ENCODE measurements around the gene OBP2A.

OBP2A gene

GRCh38 chr9:135555203-135555602 is 9.3 kb downstream of the OBP2A start:
- no peak for DNase-seq

GRCh38 chr9:135555910-135556309 is 10.0 kb downstream of the OBP2A start:
- DNase-seq: no peak

- no peak for DNase-seq
Measured at GRCh38 chr9:135559606-135560005, 13.7 kb downstream of the OBP2A start.

GRCh38 chr9:135561391-135562234 is 15.7 kb downstream of the OBP2A start, which contains the start of gene PAEP:
Gene PAEP, plus strand, starts transcription at chr9:135561756.
- no peak for DNase-seq

GRCh38 chr9:135562235-135562745 is 16.4 kb downstream of the OBP2A start:
- no peak for DNase-seq

- DNase-seq: no peak
Measured at GRCh38 chr9:135563039-135563476, 17.1 kb downstream of the OBP2A start.

- no peak for DNase-seq
Measured at GRCh38 chr9:135563858-135564257, 17.9 kb downstream of the OBP2A start.

GRCh38 chr9:135565141-135565628 is 19.3 kb downstream of the OBP2A start:
- DNase-seq: no peak

- no peak for DNase-seq
Measured at GRCh38 chr9:135565636-135566035, 19.7 kb downstream of the OBP2A start.

GRCh38 chr9:135566552-135566951 is 20.6 kb downstream of the OBP2A start:
- no peak for DNase-seq

GRCh38 chr9:135567311-135567710 is 21.4 kb downstream of the OBP2A start:
- no peak for DNase-seq

- no peak for DNase-seq
Measured at GRCh38 chr9:135568026-135568425, 22.1 kb downstream of the OBP2A start.

GRCh38 chr9:135570456-135570855 is 24.5 kb downstream of the OBP2A start:
- no peak for DNase-seq

- DNase-seq: no peak
Measured at GRCh38 chr9:135572233-135572632, 26.3 kb downstream of the OBP2A start.

- no peak for DNase-seq
Measured at GRCh38 chr9:135573124-135573523, 27.2 kb downstream of the OBP2A start.

GRCh38 chr9:135574331-135574730 is 28.4 kb downstream of the OBP2A start:
- no peak for DNase-seq

- no peak for DNase-seq
Measured at GRCh38 chr9:135574943-135575342, 29.0 kb downstream of the OBP2A start.

- DNase-seq: no peak
Measured at GRCh38 chr9:135575995-135576631, 30.2 kb downstream of the OBP2A start.

- DNase-seq: no peak
Measured at GRCh38 chr9:135577256-135577655, 31.3 kb downstream of the OBP2A start.

GRCh38 chr9:135579356-135579755 is 33.4 kb downstream of the OBP2A start:
- DNase-seq: no peak

- DNase-seq: no peak
Measured at GRCh38 chr9:135579889-135580660, 34.1 kb downstream of the OBP2A start.

GRCh38 chr9:135580664-135581380 is 34.9 kb downstream of the OBP2A start:
- DNase-seq: no peak
